Erythroblast (primary cell): ENCODE results near the gene P2RY6.

Experiments
- GATA1 ChIP-seq: IDR thresholded peaks from 2 replicates; pipeline ENCODE4 v1.6.1; 2011; ENCODE audit warnings: low read depth, mild to moderate bottlenecking, control low read depth, low read length, moderate library complexity
- POLR2A ChIP-seq: IDR thresholded peaks from 2 replicates; pipeline ENCODE4 v1.6.1; 2011; ENCODE audit warnings: mild to moderate bottlenecking, low read length

DNA sequence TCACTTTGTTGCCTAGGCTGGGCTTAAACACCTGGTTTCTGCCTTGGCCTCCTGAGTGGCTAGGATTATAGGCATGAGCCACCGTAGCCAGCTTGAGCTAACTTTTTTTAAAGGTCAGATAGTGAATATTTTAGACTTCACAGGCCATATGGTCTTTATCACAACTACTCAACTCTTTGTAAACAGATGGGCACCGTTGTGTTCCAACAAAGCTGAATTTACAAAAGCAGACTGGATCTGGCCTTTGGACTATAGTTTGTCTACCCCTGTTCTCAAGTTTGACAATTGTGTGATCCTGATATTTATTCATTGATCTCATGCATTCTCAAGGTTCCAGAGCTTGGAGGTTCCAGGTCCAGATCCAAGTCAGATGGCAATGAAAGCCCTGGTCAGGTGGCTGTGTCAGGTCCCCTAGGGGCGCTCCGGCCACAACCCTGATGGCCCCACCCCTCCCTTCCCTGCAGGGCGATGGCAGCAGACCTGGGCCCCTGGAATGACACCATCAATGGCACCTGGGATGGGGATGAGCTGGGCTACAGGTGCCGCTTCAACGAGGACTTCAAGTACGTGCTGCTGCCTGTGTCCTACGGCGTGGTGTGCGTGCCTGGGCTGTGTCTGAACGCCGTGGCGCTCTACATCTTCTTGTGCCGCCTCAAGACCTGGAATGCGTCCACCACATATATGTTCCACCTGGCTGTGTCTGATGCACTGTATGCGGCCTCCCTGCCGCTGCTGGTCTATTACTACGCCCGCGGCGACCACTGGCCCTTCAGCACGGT, 38.3 kb upstream of the P2RY6 start:
- TF ChIP-seq POLR2A (no peak), GATA1 (no peak)
